CD8-positive, alpha-beta memory T cell (primary cell): ENCODE data around the gene USP17L29. TPM values are rescaled to one million over a fixed set of nuclear protein-coding genes. Genes with fewer than 3 reads are reported as not detected.
"Not testable (repeated sequence)": the region's sequence is repeated elsewhere in the genome, so short reads cannot be mapped to it uniquely, and the experiment has no call there.

ENCODE experiments used
- CTCF ChIA-PET: fragments of 350-600 bp; sonication (Branson Sonifier 250); formaldehyde crosslinking; loops from one replicate; lab custom pipeline; 2021; ENCODE audit warnings: antibody characterized with exemption; lab: Charles Lee
- POLR2A ChIA-PET: fragments of 350-600 bp; sonication (Branson Sonifier 250); formaldehyde crosslinking; loops from one replicate; lab custom pipeline; 2021; ENCODE audit warnings: antibody characterized with exemption; lab: Charles Lee
- DNase-seq, 5 donors: peaks; one replicate each; pipeline versions ENCODE4 v3.0.0 to v3.0.0-alpha.2; 2020 to 2022; ENCODE audit warnings: mixed read lengths in 1 of 5
- H3K27ac ChIP-seq: one replicate; pipeline ENCODE4 v1.7.0; 2013; ENCODE audit warnings: low read depth, mild to moderate bottlenecking, low read length, moderate library complexity
- H3K27me3 ChIP-seq: 2 replicates; pipeline ENCODE4 v1.7.0; 2013; ENCODE audit warnings: low read length, mild to moderate bottlenecking; ENCODE audit not compliant: insufficient read depth, poor library complexity, severe bottlenecking
- H3K36me3 ChIP-seq: 2 replicates; pipeline ENCODE4 v1.7.0; 2013; ENCODE audit warnings: mild to moderate bottlenecking, low read length, moderate library complexity; ENCODE audit not compliant: insufficient read depth
- H3K4me1 ChIP-seq: 2 replicates; pipeline ENCODE4 v1.7.0; 2013; ENCODE audit warnings: mild to moderate bottlenecking, low read length, moderate library complexity; ENCODE audit not compliant: insufficient read depth
- H3K4me3 ChIP-seq: 2 replicates; pipeline ENCODE4 v1.7.0; 2013; ENCODE audit warnings: mild to moderate bottlenecking, low read length
- H3K9me3 ChIP-seq: 2 replicates; pipeline ENCODE4 v1.7.0; 2013; ENCODE audit warnings: mild to moderate bottlenecking, low read length
- H3K27ac Mint-ChIP-seq, 8 donors: one replicate each; pipeline ENCODE4 v1.8.0; 2020 to 2021; ENCODE audit warnings: mixed read lengths in 8 of 8, mild to moderate bottlenecking in 6 of 8, inconsistent platforms in 3 of 8, moderate library complexity in 3 of 8
- H3K27me3 Mint-ChIP-seq, 2 donors: one replicate each; pipeline ENCODE4 v1.8.0; 2020 to 2021; ENCODE audit warnings: mixed read lengths in 2 of 2, mild to moderate bottlenecking in 1 of 2, moderate library complexity in 1 of 2
- H3K36me3 Mint-ChIP-seq, 3 donors: one replicate each; pipeline ENCODE4 v1.8.0; 2020 to 2021; ENCODE audit warnings: mixed read lengths in 3 of 3, inconsistent platforms in 1 of 3, mild to moderate bottlenecking in 1 of 3
- H3K4me1 Mint-ChIP-seq, 3 donors: one replicate each; pipeline ENCODE4 v1.8.0; 2020 to 2021; ENCODE audit warnings: mixed read lengths in 3 of 3, inconsistent platforms in 1 of 3, mild to moderate bottlenecking in 1 of 3
- H3K4me3 Mint-ChIP-seq, 7 donors: one replicate each; pipeline ENCODE4 v1.8.0; 2020 to 2021; ENCODE audit warnings: mixed read lengths in 7 of 7, mild to moderate bottlenecking in 6 of 7, moderate library complexity in 4 of 7, inconsistent platforms in 2 of 7
- H3K9me3 Mint-ChIP-seq, 5 donors: one replicate each; pipeline ENCODE4 v1.8.0; 2020 to 2022; ENCODE audit warnings: mixed read lengths in 5 of 5, mild to moderate bottlenecking in 3 of 5, moderate library complexity in 2 of 5, inconsistent platforms in 1 of 5
- polyA plus RNA-seq: library from polyadenylated mRNA; unstranded; fragments of 300-500 nt; fragmentation: Illumina TruSeq; gene quantifications from one replicate; pipeline ENCODE4 v1.2.3, GENCODE V29; 2021
- total RNA-seq, 2 experiments: library from RNA; stranded (reverse); gene quantifications; one replicate each; pipeline ENCODE4 v1.2.3, GENCODE V29; 2021

The USP17L29 gene, protein sequence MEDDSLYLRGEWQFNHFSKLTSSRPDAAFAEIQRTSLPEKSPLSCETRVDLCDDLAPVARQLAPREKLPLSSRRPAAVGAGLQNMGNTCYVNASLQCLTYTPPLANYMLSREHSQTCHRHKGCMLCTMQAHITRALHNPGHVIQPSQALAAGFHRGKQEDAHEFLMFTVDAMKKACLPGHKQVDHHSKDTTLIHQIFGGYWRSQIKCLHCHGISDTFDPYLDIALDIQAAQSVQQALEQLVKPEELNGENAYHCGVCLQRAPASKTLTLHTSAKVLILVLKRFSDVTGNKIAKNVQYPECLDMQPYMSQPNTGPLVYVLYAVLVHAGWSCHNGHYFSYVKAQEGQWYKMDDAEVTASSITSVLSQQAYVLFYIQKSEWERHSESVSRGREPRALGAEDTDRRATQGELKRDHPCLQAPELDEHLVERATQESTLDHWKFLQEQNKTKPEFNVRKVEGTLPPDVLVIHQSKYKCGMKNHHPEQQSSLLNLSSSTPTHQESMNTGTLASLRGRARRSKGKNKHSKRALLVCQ
- not detected for total RNA-seq
- polyA plus RNA-seq, result not detected

DNA sequence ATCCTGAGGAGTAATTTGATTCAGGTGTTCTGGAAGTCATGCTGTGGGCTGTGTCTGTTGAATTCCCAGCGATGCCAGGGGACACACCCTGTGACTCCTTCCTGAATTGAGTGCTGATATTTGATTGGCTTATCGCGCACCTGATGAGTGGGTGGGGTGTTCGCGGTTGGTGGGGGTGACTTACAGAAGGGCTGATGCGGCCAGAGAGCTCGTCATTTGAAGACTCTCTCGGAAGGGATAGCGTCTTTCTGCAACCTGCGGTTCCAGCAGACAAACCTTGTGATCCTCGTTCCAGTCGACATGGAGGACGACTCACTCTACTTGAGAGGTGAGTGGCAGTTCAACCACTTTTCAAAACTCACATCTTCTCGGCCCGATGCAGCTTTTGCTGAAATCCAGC, at the start of gene USP17L29:
Gene USP17L29 (plus strand): TSS at position 301 of the 400 bp plus-strand sequence. CDS start 0 bp downstream, at position 301.
- CTCF ChIA-PET, H3K27me3 Mint-ChIP-seq, H3K4me3 ChIP-seq, H3K4me3 Mint-ChIP-seq, H3K27me3 ChIP-seq, H3K4me1 ChIP-seq, POLR2A ChIA-PET, H3K9me3 ChIP-seq, H3K27ac ChIP-seq, DNase-seq, H3K27ac Mint-ChIP-seq, H3K36me3 ChIP-seq, H3K4me1 Mint-ChIP-seq, H3K36me3 Mint-ChIP-seq, H3K9me3 Mint-ChIP-seq: not testable (repeated sequence)

DNA sequence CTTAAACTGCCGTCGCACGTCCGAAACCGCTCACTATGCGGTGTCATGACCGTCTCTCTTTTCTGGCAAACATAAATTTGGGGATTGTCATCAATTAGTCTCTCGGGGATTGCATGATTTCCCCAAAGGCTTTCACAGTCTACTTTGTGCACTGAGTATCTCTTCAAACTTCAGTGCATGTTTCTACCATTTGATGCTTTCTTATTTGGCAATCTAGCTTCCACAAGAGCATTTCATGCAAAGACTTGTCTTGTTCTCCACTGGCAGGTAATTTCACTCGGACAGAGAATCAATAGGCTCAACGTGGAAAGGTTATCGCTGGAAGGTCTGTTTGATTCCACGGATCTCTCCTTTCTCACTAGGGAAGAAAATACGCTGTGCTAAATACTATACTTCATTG, 29.2 kb upstream of the USP17L29 start:
- H3K36me3 Mint-ChIP-seq, H3K4me3 ChIP-seq, H3K4me1 ChIP-seq, H3K27me3 Mint-ChIP-seq, H3K9me3 ChIP-seq, H3K9me3 Mint-ChIP-seq, H3K27ac Mint-ChIP-seq, H3K27me3 ChIP-seq, H3K36me3 ChIP-seq, CTCF ChIA-PET, POLR2A ChIA-PET, H3K4me3 Mint-ChIP-seq, DNase-seq, H3K4me1 Mint-ChIP-seq, H3K27ac ChIP-seq: not testable (repeated sequence)

DNA sequence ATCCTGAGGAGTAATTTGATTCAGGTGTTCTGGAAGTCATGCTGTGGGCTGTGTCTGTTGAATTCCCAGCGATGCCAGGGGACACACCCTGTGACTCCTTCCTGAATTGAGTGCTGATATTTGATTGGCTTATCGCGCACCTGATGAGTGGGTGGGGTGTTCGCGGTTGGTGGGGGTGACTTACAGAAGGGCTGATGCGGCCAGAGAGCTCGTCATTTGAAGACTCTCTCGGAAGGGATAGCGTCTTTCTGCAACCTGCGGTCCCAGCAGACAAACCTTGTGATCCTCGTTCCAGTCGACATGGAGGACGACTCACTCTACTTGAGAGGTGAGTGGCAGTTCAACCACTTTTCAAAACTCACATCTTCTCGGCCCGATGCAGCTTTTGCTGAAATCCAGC, 28.6 kb upstream of the USP17L29 start, which contains the start of gene USP17L24:
Gene USP17L24 (plus strand): TSS at position 301 of the 400 bp plus-strand sequence. CDS start 0 bp downstream, at position 301.
- H3K4me3 ChIP-seq, H3K4me3 Mint-ChIP-seq, H3K36me3 ChIP-seq, POLR2A ChIA-PET, H3K27me3 Mint-ChIP-seq, H3K9me3 Mint-ChIP-seq, H3K36me3 Mint-ChIP-seq, H3K27me3 ChIP-seq, DNase-seq, H3K27ac ChIP-seq, H3K9me3 ChIP-seq, CTCF ChIA-PET, H3K4me1 ChIP-seq, H3K4me1 Mint-ChIP-seq, H3K27ac Mint-ChIP-seq: not testable (repeated sequence)

DNA sequence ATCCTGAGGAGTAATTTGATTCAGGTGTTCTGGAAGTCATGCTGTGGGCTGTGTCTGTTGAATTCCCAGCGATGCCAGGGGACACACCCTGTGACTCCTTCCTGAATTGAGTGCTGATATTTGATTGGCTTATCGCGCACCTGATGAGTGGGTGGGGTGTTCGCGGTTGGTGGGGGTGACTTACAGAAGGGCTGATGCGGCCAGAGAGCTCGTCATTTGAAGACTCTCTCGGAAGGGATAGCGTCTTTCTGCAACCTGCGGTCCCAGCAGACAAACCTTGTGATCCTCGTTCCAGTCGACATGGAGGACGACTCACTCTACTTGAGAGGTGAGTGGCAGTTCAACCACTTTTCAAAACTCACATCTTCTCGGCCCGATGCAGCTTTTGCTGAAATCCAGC, 23.8 kb upstream of the USP17L29 start, which contains the start of gene USP17L25:
Gene USP17L25 (plus strand): TSS at position 301 of the 400 bp plus-strand sequence. CDS start 0 bp downstream, at position 301.
- CTCF ChIA-PET, H3K4me3 Mint-ChIP-seq, H3K9me3 ChIP-seq, H3K27ac Mint-ChIP-seq, H3K4me1 Mint-ChIP-seq, H3K4me1 ChIP-seq, H3K27me3 ChIP-seq, H3K36me3 ChIP-seq, POLR2A ChIA-PET, H3K4me3 ChIP-seq, H3K27ac ChIP-seq, DNase-seq, H3K9me3 Mint-ChIP-seq, H3K27me3 Mint-ChIP-seq, H3K36me3 Mint-ChIP-seq: not testable (repeated sequence)

DNA sequence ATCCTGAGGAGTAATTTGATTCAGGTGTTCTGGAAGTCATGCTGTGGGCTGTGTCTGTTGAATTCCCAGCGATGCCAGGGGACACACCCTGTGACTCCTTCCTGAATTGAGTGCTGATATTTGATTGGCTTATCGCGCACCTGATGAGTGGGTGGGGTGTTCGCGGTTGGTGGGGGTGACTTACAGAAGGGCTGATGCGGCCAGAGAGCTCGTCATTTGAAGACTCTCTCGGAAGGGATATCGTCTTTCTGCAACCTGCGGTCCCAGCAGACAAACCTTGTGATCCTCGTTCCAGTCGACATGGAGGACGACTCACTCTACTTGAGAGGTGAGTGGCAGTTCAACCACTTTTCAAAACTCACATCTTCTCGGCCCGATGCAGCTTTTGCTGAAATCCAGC, 19.1 kb upstream of the USP17L29 start, which contains the start of gene USP17L26:
Gene USP17L26 (plus strand): TSS at position 301 of the 400 bp plus-strand sequence. CDS start 0 bp downstream, at position 301.
- H3K27me3 Mint-ChIP-seq, CTCF ChIA-PET, H3K27me3 ChIP-seq, POLR2A ChIA-PET, H3K27ac ChIP-seq, H3K4me1 ChIP-seq, H3K4me1 Mint-ChIP-seq, H3K27ac Mint-ChIP-seq, H3K36me3 Mint-ChIP-seq, H3K9me3 ChIP-seq, H3K36me3 ChIP-seq, DNase-seq, H3K9me3 Mint-ChIP-seq, H3K4me3 Mint-ChIP-seq, H3K4me3 ChIP-seq: not testable (repeated sequence)

DNA sequence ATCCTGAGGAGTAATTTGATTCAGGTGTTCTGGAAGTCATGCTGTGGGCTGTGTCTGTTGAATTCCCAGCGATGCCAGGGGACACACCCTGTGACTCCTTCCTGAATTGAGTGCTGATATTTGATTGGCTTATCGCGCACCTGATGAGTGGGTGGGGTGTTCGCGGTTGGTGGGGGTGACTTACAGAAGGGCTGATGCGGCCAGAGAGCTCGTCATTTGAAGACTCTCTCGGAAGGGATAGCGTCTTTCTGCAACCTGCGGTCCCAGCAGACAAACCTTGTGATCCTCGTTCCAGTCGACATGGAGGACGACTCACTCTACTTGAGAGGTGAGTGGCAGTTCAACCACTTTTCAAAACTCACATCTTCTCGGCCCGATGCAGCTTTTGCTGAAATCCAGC, 14.3 kb upstream of the USP17L29 start, which contains the start of gene USP17L5:
Gene USP17L5 (plus strand): TSS at position 301 of the 400 bp plus-strand sequence. CDS start 0 bp downstream, at position 301.
- POLR2A ChIA-PET, H3K4me3 Mint-ChIP-seq: not testable (repeated sequence)

DNA sequence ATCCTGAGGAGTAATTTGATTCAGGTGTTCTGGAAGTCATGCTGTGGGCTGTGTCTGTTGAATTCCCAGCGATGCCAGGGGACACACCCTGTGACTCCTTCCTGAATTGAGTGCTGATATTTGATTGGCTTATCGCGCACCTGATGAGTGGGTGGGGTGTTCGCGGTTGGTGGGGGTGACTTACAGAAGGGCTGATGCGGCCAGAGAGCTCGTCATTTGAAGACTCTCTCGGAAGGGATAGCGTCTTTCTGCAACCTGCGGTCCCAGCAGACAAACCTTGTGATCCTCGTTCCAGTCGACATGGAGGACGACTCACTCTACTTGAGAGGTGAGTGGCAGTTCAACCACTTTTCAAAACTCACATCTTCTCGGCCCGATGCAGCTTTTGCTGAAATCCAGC, 9.6 kb upstream of the USP17L29 start, which contains the start of gene USP17L27:
Gene USP17L27 (plus strand): TSS at position 301 of the 400 bp plus-strand sequence. CDS start 0 bp downstream, at position 301.
- DNase-seq, H3K27me3 ChIP-seq, H3K4me1 Mint-ChIP-seq, H3K36me3 ChIP-seq, POLR2A ChIA-PET, H3K36me3 Mint-ChIP-seq, H3K27ac ChIP-seq, H3K4me3 ChIP-seq, H3K9me3 ChIP-seq, H3K27ac Mint-ChIP-seq, H3K9me3 Mint-ChIP-seq, CTCF ChIA-PET, H3K4me3 Mint-ChIP-seq, H3K4me1 ChIP-seq, H3K27me3 Mint-ChIP-seq: not testable (repeated sequence)

More for the DNA sequence above, 14.3 kb upstream of the USP17L29 start, which contains the start of gene USP17L5:
- H3K27me3 ChIP-seq, H3K4me3 ChIP-seq, H3K36me3 Mint-ChIP-seq, H3K27ac Mint-ChIP-seq, H3K9me3 ChIP-seq, H3K27ac ChIP-seq, CTCF ChIA-PET, H3K4me1 ChIP-seq, H3K4me1 Mint-ChIP-seq, H3K36me3 ChIP-seq, H3K27me3 Mint-ChIP-seq, DNase-seq, H3K9me3 Mint-ChIP-seq: not testable (repeated sequence)

DNA sequence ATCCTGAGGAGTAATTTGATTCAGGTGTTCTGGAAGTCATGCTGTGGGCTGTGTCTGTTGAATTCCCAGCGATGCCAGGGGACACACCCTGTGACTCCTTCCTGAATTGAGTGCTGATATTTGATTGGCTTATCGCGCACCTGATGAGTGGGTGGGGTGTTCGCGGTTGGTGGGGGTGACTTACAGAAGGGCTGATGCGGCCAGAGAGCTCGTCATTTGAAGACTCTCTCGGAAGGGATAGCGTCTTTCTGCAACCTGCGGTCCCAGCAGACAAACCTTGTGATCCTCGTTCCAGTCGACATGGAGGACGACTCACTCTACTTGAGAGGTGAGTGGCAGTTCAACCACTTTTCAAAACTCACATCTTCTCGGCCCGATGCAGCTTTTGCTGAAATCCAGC, 4.8 kb upstream of the USP17L29 start, which contains the start of gene USP17L28:
Gene USP17L28 (plus strand): TSS at position 301 of the 400 bp plus-strand sequence. CDS start 0 bp downstream, at position 301.
- DNase-seq, H3K36me3 Mint-ChIP-seq, H3K4me1 Mint-ChIP-seq, H3K4me3 ChIP-seq, H3K27ac ChIP-seq, H3K36me3 ChIP-seq, H3K27me3 Mint-ChIP-seq, H3K9me3 ChIP-seq, H3K27ac Mint-ChIP-seq, CTCF ChIA-PET, H3K9me3 Mint-ChIP-seq, H3K4me3 Mint-ChIP-seq, H3K4me1 ChIP-seq, H3K27me3 ChIP-seq, POLR2A ChIA-PET: not testable (repeated sequence)
